ENCODE data around the gene ARRDC5.

- TF ChIP-seq EZH2 (IDR thresholded peaks at IDR 0.05; ENCODE audit: borderline replicate concordance, low read depth, low read length, severe bottlenecking): no peak
- TF ChIP-seq, protein P1, sequence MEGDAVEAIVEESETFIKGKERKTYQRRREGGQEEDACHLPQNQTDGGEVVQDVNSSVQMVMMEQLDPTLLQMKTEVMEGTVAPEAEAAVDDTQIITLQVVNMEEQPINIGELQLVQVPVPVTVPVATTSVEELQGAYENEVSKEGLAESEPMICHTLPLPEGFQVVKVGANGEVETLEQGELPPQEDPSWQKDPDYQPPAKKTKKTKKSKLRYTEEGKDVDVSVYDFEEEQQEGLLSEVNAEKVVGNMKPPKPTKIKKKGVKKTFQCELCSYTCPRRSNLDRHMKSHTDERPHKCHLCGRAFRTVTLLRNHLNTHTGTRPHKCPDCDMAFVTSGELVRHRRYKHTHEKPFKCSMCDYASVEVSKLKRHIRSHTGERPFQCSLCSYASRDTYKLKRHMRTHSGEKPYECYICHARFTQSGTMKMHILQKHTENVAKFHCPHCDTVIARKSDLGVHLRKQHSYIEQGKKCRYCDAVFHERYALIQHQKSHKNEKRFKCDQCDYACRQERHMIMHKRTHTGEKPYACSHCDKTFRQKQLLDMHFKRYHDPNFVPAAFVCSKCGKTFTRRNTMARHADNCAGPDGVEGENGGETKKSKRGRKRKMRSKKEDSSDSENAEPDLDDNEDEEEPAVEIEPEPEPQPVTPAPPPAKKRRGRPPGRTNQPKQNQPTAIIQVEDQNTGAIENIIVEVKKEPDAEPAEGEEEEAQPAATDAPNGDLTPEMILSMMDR (IDR thresholded peaks at IDR 0.05; ENCODE audit: borderline replicate concordance, extremely low read depth, low read length, poor library complexity, severe bottlenecking): no peak
These were observed 11.6 kb downstream of the ARRDC5 start for GRCh38 chr19:4891066-4891465.
